ENCODE results near the gene FFAR1.

GRCh38 chr19:35377656-35378055, 30.0 kb downstream of the FFAR1 start:
- TF ChIP-seq CTCF (IDR thresholded peaks at IDR 0.05) (no peak), POLR2A (IDR thresholded peaks at IDR 0.05) (no peak)
